ENCODE measurements around the gene CLINT1.
"Not testable (repeated sequence)": the region's sequence is repeated elsewhere in the genome, so short reads cannot be mapped to it uniquely, and the experiment has no call there.

DNA sequence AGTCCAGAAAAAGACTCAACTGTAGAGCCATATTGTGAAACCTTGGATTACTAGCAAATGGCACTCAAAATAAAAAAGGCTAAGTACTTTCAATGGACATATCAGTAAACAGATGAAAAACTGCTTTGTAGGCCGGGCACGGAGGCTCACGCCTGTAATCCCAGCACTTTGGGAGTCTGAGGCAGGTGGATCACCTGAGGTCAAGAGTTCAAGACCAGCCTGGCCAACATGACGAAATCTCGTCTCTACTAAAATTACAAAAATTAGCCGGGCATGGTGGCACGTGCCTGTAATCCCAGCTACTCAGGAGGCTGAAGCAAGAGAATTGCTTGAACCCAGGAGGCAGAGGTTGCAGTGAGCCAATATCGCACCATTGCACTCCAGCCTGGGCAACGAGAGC, 5.6 kb downstream of the CLINT1 start:
- TF ChIP-seq POLR2AphosphoS5, POLR2A (IDR thresholded peaks at IDR 0.05; ENCODE audit: low read depth, low read length): not testable (repeated sequence)
